ENCODE results near the gene PRPF38B. TPM values are rescaled to one million over a fixed set of nuclear protein-coding genes. Genes with fewer than 3 reads are reported as not detected.

The PRPF38B gene
- total and polyA plus RNA-seq, 10 of the 15 experiments (the other 5 are each of a cell fraction or from before 2014, with no cell fraction given) = 32.9 to 79.2 (median 47.8) TPM

GRCh38 chr1:108661030-108661609 is 31.0 kb upstream of the PRPF38B start, which contains the start of gene HENMT1 (continued):
- TF ChIP-seq ELK1 (IDR thresholded peaks at IDR 0.05; ENCODE audit: low read depth, low read length) = no peak
- TF ChIP-seq SMC3 (IDR thresholded peaks at IDR 0.05; ENCODE audit: borderline replicate concordance, low read length) = no peak
- TF ChIP-seq REST (IDR thresholded peaks at IDR 0.05; ENCODE audit: low read depth, low read length) = no peak
- no peak for TF ChIP-seq NR2C2 (IDR thresholded peaks at IDR 0.05; ENCODE audit: borderline replicate concordance, control insufficient read depth, insufficient read length, low read depth)
- 0 out of 2 replicates have a peak, but pooled peaks have one; percentile 48 for TF ChIP-seq ZNF24 (IDR thresholded peaks at IDR 0.05)
- no peak for TF ChIP-seq NBN (IDR thresholded peaks at IDR 0.05)
- no peak for TF ChIP-seq IRF4 (IDR thresholded peaks at IDR 0.05; ENCODE audit: low read depth, low read length)
- TF ChIP-seq, protein P1, sequence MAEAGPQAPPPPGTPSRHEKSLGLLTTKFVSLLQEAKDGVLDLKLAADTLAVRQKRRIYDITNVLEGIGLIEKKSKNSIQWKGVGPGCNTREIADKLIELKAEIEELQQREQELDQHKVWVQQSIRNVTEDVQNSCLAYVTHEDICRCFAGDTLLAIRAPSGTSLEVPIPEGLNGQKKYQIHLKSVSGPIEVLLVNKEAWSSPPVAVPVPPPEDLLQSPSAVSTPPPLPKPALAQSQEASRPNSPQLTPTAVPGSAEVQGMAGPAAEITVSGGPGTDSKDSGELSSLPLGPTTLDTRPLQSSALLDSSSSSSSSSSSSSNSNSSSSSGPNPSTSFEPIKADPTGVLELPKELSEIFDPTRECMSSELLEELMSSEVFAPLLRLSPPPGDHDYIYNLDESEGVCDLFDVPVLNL (IDR thresholded peaks at IDR 0.05; ENCODE audit: low read depth, low read length) = no peak
- peak; percentile 22 for TF ChIP-seq MEF2B (IDR thresholded peaks at IDR 0.05; ENCODE audit: partially characterized antibody, poor library complexity, severe bottlenecking)
- no peak for TF ChIP-seq EZH2 (IDR thresholded peaks at IDR 0.05; ENCODE audit: borderline replicate concordance, control insufficient read depth, low read depth, low read length)
- TF ChIP-seq SP1 (IDR thresholded peaks at IDR 0.05; ENCODE audit: low read depth, low read length) = no peak
- TF ChIP-seq POLR2A (IDR thresholded peaks at IDR 0.05; ENCODE audit: low read depth, low read length) = peak; percentile 93
- peak; percentile 77 for TF ChIP-seq POLR2AphosphoS5 (IDR thresholded peaks at IDR 0.05; ENCODE audit: low read length)
- TF ChIP-seq WRNIP1 (IDR thresholded peaks at IDR 0.05; ENCODE audit: borderline replicate concordance, low read depth, low read length) = no peak
- TF ChIP-seq, protein P2, sequence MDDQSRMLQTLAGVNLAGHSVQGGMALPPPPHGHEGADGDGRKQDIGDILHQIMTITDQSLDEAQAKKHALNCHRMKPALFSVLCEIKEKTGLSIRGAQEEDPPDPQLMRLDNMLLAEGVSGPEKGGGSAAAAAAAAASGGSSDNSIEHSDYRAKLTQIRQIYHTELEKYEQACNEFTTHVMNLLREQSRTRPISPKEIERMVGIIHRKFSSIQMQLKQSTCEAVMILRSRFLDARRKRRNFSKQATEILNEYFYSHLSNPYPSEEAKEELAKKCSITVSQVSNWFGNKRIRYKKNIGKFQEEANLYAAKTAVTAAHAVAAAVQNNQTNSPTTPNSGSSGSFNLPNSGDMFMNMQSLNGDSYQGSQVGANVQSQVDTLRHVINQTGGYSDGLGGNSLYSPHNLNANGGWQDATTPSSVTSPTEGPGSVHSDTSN (IDR thresholded peaks at IDR 0.05; ENCODE audit: insufficient replicate concordance, low read depth, low read length) = no peak
- no peak for TF ChIP-seq IKZF2 (IDR thresholded peaks at IDR 0.05)
- TF ChIP-seq PAX8 (IDR thresholded peaks at IDR 0.05) = no peak
- no peak for TF ChIP-seq HCFC1 (IDR thresholded peaks at IDR 0.05; ENCODE audit: low read length)
- TF ChIP-seq SMARCA5 (IDR thresholded peaks at IDR 0.05) = no peak
- TF ChIP-seq, protein P3, sequence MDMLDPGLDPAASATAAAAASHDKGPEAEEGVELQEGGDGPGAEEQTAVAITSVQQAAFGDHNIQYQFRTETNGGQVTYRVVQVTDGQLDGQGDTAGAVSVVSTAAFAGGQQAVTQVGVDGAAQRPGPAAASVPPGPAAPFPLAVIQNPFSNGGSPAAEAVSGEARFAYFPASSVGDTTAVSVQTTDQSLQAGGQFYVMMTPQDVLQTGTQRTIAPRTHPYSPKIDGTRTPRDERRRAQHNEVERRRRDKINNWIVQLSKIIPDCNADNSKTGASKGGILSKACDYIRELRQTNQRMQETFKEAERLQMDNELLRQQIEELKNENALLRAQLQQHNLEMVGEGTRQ (IDR thresholded peaks at IDR 0.05; ENCODE audit: borderline replicate concordance, low read depth, low read length) = no peak
- TF ChIP-seq MYC (IDR thresholded peaks at IDR 0.05; ENCODE audit: insufficient read depth, insufficient read length, insufficient replicate concordance, low read length, severe bottlenecking) = peak; percentile 85
- TF ChIP-seq ETV6 (conservative IDR thresholded peaks at IDR 0.05 in 1 of 2, IDR thresholded peaks at IDR 0.05 in 1 of 2; ENCODE audit: borderline replicate concordance in 1 of 2, low read depth in 1 of 2) = no peak
